HG02678 (cell line): ENCODE data around the gene MAB21L3.
A peak's percentile ranks its signal among the peaks of the same experiment; 100 is the strongest.
"Not testable (repeated sequence)": the region's sequence is repeated elsewhere in the genome, so short reads cannot be mapped to it uniquely, and the experiment has no call there.

Experiments
- ATAC-seq: cut with Tn5 transposase; IDR thresholded peaks from one replicate; pipeline ENCODE4 v1.9.1; 2021; ENCODE audit warnings: mild to moderate bottlenecking, moderate library complexity; ENCODE audit not compliant: unreplicated experiment

Gene MAB21L3

GRCh38 chr1:116133696-116134475 is 22.7 kb downstream of the MAB21L3 start:
- ATAC-seq, result no peak

GRCh38 chr1:116134476-116134773 is 23.2 kb downstream of the MAB21L3 start:
- no peak for ATAC-seq

GRCh38 chr1:116138277-116138792 is 27.1 kb downstream of the MAB21L3 start:
- ATAC-seq, result no peak

GRCh38 chr1:116139592-116140134 is 28.5 kb downstream of the MAB21L3 start:
- ATAC-seq, result no peak

GRCh38 chr1:116144151-116144550 is 33.0 kb downstream of the MAB21L3 start:
- ATAC-seq, result no peak

- not testable (repeated sequence) for ATAC-seq
These were observed 35.4 kb downstream of the MAB21L3 start for GRCh38 chr1:116146447-116147113.

GRCh38 chr1:116147114-116147510 is 35.9 kb downstream of the MAB21L3 start:
- ATAC-seq, result no peak

- no peak for ATAC-seq
These were observed 36.8 kb downstream of the MAB21L3 start for GRCh38 chr1:116147972-116148371.

- no peak for ATAC-seq
These were observed 37.8 kb downstream of the MAB21L3 start for GRCh38 chr1:116148967-116149366.

GRCh38 chr1:116150368-116150767 is 39.2 kb downstream of the MAB21L3 start:
- no peak for ATAC-seq

GRCh38 chr1:116151739-116152576 is 40.8 kb downstream of the MAB21L3 start:
- ATAC-seq, result peak; percentile 98

GRCh38 chr1:116152577-116152943 is 41.4 kb downstream of the MAB21L3 start:
- ATAC-seq, result no peak

- ATAC-seq, result no peak
These were observed 41.9 kb downstream of the MAB21L3 start for GRCh38 chr1:116152950-116153691.

GRCh38 chr1:116153692-116154031 is 42.5 kb downstream of the MAB21L3 start:
- no peak for ATAC-seq

GRCh38 chr1:116154536-116154935 is 43.3 kb downstream of the MAB21L3 start:
- no peak for ATAC-seq

- no peak for ATAC-seq
These were observed 45.9 kb downstream of the MAB21L3 start for GRCh38 chr1:116157096-116157495.

- no peak for ATAC-seq
These were observed 48.0 kb downstream of the MAB21L3 start for GRCh38 chr1:116159177-116159576.

- ATAC-seq, result no peak
These were observed 48.4 kb downstream of the MAB21L3 start for GRCh38 chr1:116159611-116160010.

- no peak for ATAC-seq
These were observed 50.2 kb downstream of the MAB21L3 start for GRCh38 chr1:116161390-116161789.

GRCh38 chr1:116161877-116162390 is 50.7 kb downstream of the MAB21L3 start:
- ATAC-seq, result no peak
